HPDE6-E6E7 (cell line): ENCODE results near the gene SLAIN1.

Source experiments
- DNase-seq: peaks from one replicate; pipeline ENCODE4 v3.0.0; 2011; ENCODE audit warnings: missing footprints; ENCODE audit errors: extremely low spot score

SLAIN1 gene

DNA sequence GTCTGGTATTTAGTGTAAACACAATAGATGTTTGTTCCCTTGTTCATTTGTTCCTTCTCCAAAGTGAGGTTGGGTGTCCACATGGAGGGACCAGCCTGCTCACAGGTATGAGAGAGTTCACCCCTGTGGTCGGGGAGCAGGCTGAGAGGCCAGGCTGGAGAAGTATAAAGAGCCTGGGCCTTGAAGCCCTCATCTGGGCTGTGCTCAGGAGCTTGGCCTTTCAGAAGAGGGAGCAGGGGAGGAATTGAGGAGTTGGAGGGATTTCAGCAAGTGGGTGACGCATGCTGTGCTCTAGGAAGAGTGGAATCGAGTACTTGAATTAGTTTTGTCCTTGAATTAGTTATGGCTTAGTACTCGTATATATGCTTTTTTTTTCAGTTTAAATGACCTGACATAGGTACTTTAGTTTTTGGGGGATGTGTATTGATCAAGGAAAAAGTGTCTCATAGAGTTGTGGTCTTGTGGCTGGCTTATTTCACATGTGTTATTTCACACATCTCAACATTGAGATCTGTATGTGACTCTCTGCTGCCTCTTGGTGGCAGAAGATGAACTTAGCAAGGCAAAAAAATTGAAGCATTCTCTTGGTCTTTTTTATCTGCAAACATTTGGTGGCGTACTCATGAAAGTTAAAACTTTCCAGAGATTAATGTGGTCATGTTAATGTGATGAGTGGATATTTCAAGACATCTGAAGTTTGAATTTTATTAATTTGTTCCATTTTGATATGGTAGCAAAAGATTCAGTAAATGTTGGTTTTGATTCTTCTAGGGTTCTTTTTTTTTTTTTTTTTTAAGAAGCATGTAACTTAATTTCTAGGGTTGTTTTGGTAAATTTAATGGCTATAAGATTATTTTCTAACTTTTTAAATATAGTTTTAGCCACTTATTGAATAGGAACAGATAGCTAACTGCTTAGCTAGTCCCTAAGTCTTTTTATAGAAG lies 54.3 kb downstream of the SLAIN1 start:
- DNase-seq: peak; percentile 20

DNA sequence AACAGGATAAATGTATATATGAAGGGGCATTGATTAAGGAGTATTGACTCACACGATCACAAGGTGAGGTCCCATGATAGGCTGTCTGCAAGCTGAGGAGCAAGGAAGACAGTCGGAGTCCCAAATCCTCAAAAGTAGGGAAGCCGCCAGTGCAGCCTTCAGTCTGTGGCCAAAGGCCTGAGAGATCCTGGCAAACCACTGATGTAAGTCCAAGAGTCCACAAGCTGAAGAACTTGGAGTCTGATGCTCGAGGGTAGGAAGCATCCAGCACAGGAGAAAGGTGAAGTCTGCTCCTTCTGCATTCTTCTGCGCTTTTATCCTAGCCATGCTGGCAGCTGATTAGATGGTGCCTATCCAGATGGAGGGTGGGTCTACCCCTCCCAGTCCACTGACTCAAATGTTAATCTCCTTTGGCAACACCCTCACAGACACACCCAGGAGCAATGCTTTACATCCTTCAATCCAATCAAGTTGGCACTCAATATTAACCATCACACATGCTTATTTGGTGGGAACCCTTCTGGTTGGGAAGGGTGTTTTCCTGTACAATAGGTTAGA lies 55.1 kb downstream of the SLAIN1 start:
- no peak for DNase-seq

DNA sequence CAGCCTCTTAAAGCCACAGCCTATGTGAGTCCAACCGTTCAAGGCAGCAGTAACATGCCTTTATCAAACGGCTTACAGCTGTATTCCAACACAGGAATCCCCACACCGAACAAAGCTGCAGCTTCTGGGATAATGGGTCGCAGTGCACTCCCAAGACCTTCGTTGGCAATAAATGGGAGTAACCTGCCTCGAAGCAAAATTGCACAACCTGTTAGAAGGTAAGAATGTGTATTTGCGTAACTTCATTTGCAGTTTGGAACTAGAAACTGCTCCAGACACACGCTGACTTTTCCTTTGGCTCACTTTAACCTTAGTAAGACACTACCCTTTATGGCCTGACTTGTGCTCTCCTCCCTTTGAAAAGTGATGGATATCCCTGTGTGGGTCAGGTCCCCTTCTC lies 63.4 kb downstream of the SLAIN1 start:
- DNase-seq: no peak

DNA sequence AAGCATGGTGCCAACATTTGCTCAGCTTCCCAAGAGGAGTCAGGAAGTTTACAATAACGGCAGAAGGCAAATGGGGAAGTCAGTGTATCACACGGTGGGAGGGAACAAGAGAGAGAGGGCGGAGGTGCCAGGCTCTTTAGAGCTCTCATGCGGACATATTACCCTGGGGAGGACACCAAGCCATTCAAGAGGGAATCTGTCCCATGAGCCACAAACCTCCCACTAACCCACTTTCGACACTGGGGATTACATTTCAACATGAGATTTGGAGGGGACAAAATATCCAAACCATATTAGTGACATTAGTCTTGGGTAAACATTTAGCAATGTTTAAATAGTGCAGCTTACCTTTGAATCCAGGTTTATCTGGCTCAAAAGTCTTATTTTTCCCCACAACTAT lies 69.9 kb downstream of the SLAIN1 start:
- DNase-seq: no peak

DNA sequence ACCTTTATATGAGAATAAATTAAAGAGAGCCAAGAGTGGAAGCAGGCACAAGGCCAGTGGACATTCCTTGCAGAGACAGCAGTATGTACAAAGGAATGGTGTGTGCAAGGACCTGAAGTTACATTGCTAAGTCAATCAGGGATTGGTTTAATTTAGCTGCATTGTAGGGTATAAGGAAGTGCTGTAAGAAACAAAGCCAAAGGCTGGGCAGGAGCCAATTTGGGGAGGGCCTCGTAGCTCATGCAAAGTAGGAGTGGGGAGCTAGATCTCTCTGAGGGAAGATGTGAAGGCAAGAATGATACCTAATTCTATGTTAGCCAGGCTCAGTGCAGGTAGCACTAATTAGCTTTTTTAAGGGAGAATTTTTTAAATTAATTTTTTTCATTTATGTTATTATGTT lies 76.7 kb downstream of the SLAIN1 start:
- no peak for DNase-seq

DNA sequence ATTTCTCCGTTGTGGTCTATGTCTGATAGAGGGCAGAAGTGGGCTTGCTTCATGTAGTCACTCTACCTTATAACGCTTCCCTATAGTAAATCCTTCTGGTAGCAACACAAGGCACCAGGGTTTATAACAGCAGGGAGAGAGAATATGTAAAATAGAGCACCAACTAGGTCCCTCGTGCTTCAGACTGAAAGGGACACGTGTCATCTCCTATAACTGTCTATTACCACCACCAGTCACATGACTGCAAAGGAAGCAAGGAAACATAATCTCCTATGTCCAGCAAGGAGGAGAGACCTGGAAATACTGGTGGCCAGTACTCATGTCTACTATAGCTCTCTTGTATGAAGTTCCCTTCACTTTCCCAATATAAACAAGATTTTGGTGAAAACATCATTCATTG lies 79.2 kb downstream of the SLAIN1 start:
- DNase-seq: no peak

DNA sequence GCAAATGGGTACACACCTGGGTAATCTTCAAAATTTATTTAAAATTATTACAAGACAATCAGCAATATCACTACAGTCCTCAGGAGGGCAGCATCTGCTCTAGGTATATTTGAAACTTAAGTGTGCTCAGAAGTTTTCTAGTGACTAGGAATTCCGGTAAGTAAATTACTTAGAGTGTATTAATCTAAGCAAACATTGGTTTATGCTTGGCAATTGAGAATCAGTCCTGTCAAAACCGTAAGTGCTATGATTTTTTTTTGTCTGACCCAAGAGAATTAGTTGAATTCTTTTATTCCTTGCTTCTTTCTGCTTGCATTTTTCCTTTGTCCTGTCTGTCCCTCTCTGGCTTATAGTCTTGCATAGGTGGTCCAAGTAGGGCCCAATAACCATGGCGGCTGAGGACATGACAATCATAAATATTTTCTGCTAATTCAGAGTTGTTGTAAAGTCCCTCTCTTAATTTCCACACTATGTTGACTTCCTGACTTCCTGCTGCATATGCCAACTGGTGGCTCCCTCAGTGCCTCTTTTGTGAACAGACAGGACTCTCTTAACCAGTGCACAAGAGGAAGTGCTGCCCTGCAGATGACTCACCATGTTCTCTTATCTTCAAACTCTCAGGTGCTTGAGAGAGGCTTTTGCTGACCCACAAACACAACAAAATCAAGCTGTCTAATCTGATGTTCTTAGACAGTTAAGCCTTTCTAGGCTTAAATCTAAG lies 82.2 kb downstream of the SLAIN1 start:
- peak; percentile 23 for DNase-seq

DNA sequence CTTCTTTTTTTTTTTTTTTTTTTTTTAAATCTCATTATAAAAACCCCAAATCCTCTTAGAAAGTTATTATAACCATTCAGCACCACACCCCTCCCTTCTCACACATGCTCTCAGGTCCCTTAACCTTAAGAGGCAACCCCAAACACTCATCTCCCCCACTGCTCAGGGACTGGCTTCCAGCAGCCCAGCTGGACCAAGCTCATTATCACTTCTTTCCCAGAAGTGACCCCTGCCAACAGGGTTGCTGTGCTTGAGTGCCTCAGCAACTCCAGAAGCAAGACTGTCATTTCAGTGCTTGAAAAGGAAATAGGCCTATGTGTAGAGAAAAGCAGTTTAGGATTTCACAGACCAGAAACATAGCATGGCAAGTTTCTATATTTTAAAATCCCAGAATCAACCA lies 84.3 kb downstream of the SLAIN1 start:
- no peak for DNase-seq

DNA sequence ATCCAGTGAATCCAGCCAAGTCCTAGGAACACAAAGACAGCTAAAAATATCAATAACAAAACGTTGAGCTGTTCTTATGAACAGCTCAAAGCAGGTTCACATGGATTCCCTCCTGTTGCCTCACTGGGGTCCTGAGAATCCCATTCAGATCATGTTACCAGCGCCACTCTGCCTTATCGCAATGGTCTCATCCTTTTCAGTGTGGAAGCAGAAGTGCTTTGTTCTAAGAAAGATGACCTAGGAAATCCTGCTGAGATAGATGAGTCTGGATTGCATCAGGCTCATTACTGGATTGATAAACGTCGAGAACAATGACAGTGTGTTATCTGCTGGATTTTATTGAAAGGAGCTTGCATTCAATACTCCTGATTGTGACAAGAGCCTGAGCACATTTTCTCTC lies 87.0 kb downstream of the SLAIN1 start:
- DNase-seq: no peak

DNA sequence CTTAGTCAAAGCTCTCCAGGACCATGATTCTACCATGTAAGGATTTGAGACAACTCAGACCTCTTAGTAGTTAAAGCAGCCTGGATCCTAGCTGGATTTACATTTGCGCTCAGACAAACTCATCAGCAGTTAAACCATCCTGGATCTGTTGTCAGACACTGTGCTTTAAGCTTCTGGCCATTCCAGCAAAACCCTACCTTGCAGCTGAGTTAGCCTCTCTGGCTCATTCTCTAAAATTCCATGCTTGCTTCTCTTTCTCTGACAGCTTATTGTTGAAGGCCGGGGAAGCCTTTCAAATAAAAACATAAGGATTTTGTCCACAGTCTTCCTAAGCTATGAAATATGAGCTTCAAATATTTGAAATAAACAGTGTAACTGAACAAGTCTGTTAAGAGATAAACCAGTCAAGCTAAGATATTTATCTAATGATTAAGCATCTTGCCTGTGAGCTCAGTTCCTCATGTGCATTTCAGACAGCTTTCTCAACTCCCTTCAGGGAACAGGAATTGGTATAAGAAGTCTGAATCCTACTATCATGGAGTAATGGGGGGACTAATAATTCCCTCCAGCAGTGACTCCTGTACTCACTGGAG lies 89.3 kb downstream of the SLAIN1 start:
- DNase-seq: no peak

DNA sequence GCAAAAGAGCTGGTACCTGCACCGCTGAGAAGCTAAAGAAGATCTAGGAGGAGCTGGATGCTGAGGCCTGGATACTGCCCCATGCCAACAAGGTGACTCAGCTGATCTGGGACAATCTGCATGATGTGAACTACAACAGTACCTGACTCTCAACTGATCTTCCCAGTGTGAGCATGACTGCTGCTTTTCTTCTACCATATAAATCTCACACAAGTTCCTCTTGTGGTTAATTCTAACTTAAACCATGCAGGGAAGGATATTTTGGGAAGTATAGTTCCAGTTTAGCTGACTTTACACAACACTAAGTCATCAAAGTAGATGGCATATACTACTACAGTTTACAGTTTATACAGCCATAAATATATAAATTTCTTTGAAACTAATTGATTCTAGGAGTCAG lies 91.9 kb downstream of the SLAIN1 start:
- no peak for DNase-seq

DNA sequence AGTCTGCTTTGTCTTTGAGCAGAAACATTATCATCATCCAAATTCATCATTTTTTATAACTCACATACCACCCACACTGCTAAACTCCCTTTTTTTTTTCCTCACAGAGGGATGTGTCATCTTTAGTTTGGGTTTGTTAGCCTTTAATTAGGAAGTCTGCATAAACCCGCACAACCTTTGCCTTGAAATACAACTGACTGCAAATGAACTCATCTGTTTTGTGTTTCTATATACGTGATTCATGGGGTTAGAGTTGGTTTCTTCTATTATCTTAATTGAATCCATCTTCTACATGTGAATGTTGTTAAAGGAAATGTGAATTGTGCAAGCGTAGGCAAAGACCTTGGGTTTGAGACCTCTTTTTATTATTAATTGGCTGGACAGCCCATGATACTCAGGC lies 102.7 kb downstream of the SLAIN1 start:
- no peak for DNase-seq

DNA sequence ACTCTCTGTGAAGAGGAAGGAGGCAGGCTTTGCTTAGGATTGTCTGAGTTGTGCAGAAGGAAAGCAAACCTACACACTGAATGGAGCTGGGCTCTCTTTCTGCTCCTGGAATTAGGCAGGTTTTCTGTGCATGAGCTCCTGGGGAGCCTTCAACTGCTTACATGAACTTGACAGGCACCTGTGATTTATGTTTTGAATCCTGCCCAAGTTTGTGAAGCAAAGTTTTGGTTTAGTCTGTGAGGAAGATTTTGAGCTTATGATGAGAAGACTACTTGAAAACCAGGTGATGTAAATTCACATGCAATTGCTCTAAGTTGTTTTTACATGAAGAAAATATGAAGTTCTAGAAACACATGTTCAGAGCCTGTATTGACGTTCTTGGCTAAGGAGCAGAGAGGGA lies 109.0 kb downstream of the SLAIN1 start:
- no peak for DNase-seq

DNA sequence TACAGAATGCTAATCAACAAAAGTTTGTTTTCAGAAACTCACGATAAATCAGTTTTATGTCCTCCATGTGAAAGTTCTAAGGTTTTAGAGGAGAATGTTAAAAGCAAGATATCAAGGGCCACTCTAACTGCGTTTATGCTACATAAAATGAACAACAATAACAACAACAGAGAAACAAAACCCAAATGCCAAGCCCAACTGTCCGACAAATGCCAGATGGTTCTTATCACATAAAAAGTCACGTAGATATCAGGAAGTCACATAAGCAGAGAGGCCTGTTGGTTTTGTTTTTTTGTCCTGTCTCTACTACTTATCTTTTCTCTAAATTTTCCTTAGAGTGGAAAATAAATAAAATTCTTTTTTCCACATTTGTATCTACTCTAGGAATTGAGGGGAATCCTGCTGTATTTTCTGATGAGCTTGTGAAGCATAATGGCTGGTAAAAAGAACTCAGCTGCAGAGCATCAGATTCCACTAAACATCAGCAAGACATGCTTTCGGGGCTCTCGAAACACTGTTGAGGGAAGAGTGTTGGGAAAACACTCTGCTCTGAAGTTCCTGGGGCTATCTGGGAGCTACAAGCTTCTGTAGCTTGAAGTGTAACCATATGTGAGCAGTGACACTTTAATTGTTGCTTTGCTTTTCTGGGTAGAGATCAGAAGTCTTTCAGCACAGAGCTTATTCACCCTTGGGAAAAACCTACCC lies 110.1 kb downstream of the SLAIN1 start:
- DNase-seq: no peak

DNA sequence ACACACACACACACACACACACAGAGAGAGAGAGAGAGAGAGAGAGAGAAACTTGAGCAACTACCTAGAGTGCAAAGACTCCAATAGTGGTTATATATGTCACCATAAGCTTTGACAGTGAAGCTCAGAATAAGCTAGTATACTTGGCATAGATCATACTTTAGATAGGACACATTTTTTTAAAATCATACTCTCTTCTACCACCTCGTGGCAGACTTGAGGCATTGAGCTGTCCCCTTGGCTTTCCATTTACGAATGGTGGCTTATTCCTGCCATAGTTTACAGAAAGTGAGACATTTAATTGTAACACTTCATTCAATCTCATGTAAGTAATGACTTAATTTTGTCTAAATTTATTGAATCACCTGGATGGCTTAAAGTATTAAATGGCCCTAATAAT lies 112.9 kb downstream of the SLAIN1 start:
- DNase-seq: no peak

DNA sequence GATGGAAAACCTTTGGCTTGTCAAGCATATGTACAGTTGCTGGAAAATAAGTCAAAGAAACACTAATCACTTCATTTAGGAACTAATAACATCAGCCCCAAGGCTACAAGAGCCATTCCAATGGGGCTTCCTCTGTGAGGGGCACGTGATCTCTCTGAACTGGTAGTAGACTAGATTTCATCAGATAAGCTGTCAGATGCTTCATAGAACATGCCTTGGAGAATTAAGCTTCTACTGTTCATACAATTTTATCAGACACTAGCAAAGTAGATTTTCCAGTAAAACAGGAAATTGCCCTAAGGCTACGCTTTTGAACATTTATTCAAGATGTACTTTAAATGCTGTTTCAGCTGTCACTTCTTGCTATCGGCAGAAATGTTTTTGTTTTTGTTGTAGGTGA lies 113.4 kb downstream of the SLAIN1 start:
- no peak for DNase-seq

DNA sequence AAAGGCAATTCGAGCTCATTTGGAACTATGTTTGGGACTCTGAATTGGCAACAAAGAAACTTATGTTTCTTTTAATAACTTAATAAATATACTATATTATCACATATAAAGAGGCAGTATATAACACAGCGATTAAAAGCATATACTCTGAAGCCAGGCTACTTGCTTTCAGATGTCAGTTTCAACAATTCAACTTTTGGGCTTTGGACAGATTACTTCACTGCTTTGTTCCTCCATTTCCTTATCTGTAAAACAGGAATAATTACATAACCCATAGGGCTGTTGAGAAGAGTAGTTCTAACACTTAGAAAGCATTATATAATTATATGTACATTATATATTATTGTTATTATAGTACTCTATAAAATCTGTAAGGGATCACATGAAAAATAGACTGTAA lies 113.9 kb downstream of the SLAIN1 start:
- no peak for DNase-seq

DNA sequence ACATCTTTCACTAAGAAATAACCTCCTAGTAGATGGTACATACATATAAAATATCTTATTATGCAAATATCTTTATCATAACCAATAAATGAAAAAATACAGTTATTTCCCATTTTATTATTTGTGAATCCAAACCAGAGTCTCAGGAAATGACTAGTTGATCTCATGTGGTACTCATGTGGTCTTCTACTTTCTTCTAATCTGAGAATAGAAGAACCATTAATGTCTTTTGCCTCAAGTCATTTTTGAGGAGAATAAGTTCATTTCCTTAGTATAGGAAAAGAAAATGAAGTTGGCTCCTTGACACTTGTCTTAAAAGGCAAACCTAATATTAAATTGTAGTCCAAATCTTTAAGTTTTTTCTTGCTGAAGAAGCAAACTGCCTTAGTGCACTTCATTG lies 114.5 kb downstream of the SLAIN1 start:
- no peak for DNase-seq
